Mammary epithelial cell (primary cell): ENCODE data around the gene PRMT1.

ENCODE experiments used
- EZH2 ChIP-seq: IDR thresholded peaks from 2 replicates; pipeline ENCODE4 v1.6.1; 2012; ENCODE audit warnings: low read length, inconsistent platforms, borderline replicate concordance
- TF ChIP-seq, protein P1 (sequence below), 2 donors: IDR thresholded peaks in 1 of 2; conservative IDR thresholded peaks in 1 of 2; 2 replicates each; pipeline ENCODE4 v1.5.1; 2011 to 2012; ENCODE audit warnings: inconsistent platforms in 2 of 2, low read length in 2 of 2, mild to moderate bottlenecking in 2 of 2, control low read depth in 1 of 2, low read depth in 1 of 2; ENCODE audit not compliant: insufficient read depth in 1 of 2; ENCODE audit errors: extremely low read depth in 1 of 2

GRCh38 chr19:49678985-49679770 lies 2.1 kb downstream of the PRMT1 start:
- TF ChIP-seq, protein P1, sequence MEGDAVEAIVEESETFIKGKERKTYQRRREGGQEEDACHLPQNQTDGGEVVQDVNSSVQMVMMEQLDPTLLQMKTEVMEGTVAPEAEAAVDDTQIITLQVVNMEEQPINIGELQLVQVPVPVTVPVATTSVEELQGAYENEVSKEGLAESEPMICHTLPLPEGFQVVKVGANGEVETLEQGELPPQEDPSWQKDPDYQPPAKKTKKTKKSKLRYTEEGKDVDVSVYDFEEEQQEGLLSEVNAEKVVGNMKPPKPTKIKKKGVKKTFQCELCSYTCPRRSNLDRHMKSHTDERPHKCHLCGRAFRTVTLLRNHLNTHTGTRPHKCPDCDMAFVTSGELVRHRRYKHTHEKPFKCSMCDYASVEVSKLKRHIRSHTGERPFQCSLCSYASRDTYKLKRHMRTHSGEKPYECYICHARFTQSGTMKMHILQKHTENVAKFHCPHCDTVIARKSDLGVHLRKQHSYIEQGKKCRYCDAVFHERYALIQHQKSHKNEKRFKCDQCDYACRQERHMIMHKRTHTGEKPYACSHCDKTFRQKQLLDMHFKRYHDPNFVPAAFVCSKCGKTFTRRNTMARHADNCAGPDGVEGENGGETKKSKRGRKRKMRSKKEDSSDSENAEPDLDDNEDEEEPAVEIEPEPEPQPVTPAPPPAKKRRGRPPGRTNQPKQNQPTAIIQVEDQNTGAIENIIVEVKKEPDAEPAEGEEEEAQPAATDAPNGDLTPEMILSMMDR (conservative IDR thresholded peaks at IDR 0.05 in 1 of 2, IDR thresholded peaks at IDR 0.05 in 1 of 2; ENCODE audit: extremely low read depth in 1 of 2, insufficient read depth in 1 of 2, low read depth in 1 of 2, low read length in 2 of 2) = no peak
- TF ChIP-seq EZH2 = no peak
